HG03097 (cell line): ENCODE results near the gene SMYD2.

Source experiments
- ATAC-seq: cut with Tn5 transposase; IDR thresholded peaks from one replicate; pipeline ENCODE4 v1.9.1; 2021; ENCODE audit not compliant: unreplicated experiment, low FRiP score

Gene SMYD2, protein sequence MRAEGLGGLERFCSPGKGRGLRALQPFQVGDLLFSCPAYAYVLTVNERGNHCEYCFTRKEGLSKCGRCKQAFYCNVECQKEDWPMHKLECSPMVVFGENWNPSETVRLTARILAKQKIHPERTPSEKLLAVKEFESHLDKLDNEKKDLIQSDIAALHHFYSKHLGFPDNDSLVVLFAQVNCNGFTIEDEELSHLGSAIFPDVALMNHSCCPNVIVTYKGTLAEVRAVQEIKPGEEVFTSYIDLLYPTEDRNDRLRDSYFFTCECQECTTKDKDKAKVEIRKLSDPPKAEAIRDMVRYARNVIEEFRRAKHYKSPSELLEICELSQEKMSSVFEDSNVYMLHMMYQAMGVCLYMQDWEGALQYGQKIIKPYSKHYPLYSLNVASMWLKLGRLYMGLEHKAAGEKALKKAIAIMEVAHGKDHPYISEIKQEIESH

DNA sequence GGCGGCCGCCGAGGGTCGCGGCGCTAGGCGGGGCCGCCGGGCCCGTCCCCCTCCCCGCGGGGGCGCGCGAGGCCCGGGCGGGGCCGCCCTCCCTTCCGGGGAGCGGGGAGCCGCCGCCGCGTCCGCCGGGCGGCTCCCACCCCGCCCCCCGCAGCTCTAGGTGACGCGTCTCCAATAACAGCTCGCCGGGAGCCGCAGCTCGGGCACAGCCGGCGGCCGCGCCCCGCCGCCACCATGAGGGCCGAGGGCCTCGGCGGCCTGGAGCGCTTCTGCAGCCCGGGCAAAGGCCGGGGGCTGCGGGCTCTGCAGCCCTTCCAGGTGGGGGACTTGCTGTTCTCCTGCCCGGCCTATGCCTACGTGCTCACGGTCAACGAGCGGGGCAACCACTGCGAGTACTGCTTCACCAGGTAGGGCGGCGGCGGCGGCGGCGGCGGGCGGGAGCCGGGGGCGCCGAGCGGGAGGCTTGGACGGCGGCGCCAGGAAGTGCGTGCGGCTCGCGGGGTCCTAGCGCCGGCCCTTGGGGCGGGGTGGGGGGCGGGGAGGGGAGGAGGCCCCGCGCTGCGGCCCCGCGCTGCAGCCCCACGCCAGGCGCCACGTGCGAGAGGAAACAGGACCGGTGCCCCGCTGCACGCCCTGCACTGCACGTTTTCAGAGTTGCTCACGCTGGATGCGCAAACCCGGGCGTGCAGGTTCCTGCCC is at the start of gene SMYD2:
SMYD2 (plus strand) TSS at position 139 of the 699 bp plus-strand sequence; CDS start at position 235, 96 bp downstream.
- peak; percentile 72 for ATAC-seq

DNA sequence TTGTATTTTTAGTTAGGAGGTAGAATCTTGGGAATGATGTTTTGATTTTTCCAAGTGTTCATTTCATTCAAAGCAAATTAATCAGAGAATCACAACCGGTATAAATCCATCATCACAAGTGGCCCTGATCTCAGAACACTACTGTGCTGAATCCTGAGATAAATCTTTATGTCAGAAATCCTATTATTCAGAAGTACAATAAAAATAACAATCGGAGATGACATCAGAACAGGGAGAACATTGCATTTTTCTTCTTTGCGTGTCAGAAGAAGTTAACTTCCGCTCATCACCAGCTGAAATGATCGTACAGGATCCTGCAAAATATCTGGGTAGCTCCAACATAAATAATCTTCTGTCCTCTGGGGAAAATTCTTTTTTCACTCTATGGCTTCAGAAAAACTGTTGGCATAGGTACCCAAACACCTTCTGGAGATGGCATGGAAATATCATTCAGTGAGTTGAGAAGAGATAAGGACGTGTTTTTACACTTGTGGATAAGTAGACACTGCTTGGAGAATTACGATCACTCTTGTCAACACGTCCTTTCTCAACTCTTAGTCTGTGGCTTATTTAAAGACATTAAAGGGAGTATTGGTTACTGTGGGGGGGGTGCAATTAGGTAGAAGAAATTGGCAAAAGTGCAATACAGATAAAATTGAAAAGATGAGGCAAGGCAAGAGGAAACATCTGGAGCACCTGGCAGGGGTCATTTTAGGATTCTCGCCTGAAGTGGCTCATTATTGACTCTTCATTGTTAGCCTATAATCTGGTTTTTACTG is 46.9 kb upstream of the SMYD2 start:
- ATAC-seq: no peak

DNA sequence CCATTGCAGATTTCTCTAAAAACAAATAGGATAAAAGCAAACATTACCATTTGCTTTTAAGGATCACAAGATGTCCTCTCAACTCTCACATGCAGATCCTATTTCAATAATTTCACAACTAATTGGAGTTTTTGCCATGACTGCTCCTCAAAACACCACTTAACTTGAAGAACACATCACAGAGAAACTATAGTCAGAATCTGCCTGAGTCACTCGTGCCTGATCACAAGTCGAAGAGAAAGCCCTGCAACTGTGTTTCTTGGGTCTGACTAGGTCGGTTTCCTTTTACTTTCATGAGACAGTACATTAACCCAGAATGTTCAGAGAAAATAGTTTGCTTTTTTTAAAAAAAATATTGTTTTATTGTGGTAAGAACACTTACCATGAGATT is 46.3 kb upstream of the SMYD2 start:
- ATAC-seq: no peak

DNA sequence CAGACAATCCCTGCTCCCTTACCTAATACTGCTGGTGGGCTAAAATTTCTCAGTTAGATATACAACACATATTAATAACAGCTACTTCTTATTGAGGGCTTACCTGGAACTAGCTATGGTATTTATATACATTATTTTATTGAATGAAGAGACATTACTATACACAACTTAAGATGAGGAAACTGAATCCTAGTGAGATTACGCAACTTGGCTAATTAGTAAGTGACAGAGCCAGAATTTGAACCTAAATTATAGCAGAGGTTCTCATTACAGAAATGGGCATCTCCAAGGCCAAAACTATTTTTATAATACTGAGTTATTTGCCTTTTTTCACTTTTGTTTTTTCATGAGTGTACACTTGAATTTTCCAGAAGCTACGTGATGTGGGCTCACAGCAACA is 44.5 kb upstream of the SMYD2 start:
- ATAC-seq: no peak

DNA sequence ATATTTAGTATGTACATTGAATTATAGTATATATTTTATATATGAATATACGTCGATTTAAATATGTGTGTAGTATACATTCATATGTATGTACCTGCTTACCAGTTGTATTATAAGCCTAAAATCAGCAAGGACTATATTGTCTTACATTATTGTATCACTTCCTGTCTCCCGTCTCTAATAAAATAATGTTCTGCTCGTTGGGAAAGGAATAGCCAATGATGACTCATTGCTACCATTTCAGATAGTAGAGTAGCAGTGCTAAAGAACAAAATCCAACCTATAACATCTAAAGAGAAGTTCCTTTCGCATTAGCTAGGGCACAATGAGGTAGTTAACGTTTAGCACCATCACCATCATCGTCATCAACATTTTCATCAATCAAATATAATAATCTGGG is 39.9 kb upstream of the SMYD2 start:
- ATAC-seq: no peak

DNA sequence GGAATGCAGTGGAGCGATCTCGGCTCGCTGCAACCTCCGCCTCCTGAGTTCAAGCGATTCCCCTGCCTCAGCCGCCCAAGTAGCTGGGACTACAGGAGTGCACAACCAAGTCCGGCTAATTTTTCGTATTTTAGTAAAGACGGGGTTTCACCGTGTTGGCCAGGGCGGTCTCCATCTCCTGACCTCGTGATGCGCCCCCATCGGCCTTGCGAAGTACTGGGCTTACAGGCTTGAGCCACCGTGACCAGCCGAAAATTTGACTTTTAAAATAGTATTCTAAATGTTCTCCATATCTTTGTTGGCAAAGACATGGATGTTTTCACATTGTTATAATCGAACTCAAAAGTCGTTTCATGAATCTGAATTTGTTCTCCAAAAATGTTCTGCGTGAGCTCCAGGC is 36.7 kb upstream of the SMYD2 start:
- ATAC-seq: no peak

DNA sequence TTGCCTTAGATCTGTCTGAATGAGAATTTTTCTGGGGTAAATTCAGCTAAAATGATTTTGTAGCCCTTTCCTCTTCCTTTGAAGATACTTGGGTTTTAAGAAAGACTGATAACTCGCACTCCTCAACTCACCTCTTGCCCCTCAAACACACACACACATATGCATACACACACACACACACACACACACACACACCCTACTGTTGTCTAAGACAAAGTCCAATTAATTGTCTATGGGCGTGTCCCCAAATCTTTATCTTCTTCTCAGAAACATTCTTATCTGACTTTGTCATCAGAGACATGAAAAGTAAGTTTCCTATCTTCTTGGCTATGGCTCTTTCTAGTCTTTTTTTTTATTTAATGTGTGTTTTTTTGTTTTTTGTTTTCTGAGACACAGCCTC is 36.1 kb upstream of the SMYD2 start:
- ATAC-seq: no peak

DNA sequence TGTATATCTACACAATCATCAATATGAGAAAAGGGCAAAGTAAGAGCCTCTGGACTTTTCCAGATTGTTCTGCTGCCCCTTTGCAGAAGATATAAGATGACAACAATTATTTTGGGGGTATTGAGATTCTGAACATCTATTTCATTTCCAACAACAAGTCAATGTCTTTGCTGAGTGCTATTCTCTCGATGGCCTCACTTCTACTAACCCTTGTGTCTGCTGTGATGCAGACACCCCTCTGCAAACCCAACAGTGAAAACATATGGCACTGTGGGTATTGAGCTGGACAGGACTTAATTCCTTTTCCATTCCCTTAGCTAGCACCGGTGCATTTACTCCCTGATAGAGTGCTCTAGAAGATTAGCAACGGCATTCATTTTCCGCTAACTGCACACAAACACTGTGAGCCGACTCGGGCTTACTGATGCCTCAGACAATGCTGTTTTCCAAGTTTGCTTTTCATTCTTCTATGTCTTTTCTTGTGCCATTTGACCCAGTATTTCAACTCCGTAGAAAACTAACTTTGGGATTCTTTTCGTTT is 33.4 kb upstream of the SMYD2 start:
- ATAC-seq: no peak

DNA sequence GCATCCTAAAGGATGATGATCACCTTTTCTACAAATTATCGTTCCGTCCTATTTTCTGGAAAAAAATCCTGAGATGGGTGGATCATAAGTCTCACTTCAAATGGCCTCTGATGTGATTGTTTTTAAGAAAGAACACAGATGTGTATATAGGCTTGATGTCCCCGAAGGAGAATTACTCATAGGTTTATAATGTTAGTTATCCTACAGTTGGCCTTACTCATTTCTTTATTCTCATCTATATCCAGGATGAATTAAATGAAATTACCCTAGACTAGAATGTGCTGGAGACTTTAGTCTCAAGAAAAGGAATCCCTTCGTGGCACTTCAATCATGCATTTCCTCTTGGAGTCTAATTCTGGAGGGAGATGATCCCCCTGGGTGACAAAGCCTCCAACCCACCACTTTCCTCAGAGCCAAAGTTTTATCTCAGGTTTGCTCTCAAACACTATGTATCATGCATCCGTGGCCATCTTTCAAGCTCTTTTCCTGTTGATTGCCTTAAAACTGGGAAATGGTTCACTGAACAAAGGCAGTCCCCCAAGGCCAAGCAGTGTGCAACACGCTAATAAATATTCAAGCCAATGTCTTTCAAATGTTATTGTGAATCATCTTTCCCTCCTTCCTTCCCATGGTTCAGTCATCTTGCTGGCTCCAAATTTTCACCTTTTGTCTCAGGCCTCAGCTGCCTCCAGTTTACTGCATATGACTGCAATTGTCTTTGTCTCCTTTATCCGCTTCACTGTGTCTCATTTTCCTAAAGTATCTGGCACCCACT is 32.5 kb upstream of the SMYD2 start:
- no peak for ATAC-seq

DNA sequence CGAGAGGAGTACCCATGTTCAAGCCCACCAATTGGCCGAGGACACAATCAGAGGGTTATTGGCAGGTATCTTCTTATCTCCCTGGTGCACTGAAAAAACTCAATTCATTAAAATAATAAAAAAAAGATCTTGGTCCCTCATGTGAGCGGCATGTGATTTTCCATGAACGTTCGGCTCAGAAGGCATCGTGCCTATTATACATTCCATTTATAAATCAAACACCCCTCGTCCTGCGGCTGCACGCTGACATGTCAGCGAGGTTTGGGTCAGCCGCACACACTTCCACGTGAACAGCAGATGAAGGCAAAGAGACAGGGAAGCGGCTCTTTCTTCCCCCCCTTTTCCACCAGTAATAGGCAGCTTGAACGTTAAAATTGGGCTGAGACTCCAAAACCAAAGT is 31.3 kb upstream of the SMYD2 start:
- ATAC-seq: no peak

DNA sequence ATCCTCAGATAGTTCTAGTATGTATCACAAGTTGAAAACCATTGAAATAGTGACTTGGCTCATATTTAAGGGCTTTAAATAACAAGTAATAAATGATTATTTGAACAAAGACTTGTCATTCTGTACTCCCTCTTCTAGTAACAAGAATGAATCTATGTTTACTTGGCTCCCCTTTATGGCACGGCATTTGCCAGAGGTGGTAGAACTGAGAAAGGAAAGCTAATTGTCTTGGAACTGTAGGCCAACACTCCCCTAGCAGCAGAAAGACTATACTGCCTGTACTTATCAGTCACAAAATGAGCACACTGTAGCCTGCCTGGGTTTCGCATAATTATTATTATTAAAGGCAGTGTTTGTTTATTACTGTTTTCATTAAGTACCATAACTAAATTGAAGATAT is 29.6 kb upstream of the SMYD2 start:
- no peak for ATAC-seq

DNA sequence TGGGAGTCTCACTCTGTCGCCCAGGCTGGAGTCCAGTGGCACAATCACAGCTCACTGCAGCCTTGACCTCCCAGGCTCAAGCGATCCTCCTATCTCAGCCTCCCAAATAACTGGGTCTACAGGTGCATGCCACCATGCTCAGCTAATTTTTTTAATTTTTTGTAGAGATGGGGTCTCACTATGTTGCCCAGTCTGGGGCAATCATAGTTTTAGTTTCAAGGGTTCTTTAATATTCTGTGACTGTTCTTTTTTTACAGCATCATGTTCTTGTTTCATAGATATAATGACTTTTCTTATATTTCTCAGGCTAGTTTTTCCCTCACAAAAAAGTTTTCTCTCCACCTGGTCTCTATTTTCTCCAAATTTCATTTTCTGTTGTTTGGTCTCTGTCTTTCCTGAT is 25.4 kb upstream of the SMYD2 start:
- ATAC-seq: no peak

DNA sequence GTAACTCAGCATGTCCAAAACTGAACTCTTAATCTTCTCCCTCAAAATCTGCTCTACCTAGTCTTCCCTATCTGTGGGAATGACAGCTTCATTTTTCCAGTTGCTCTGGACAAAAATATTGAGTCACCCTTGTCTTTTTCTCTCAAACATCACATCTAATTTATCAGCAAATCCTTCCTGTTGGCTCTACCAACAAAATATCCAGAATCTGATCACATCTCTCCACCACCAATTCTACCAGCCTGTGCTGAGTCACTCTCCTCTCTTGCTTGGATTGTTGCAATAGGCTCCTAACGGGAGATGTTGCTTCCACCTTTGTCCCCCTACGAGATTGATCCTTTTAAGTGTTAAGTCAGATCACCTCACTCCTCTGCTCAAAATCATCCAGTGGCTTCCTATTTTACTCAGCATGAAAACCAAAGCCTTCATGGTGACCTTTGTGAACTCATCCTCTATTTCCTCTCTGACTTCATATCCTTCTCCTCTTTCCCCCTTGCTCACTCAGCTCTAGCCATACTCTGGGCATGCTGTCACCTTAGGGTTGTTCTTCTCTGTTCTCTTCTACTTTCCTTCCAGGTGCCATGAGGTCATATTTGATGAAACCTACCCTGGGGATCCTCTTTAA is 21.5 kb upstream of the SMYD2 start:
- ATAC-seq: peak; percentile 55

DNA sequence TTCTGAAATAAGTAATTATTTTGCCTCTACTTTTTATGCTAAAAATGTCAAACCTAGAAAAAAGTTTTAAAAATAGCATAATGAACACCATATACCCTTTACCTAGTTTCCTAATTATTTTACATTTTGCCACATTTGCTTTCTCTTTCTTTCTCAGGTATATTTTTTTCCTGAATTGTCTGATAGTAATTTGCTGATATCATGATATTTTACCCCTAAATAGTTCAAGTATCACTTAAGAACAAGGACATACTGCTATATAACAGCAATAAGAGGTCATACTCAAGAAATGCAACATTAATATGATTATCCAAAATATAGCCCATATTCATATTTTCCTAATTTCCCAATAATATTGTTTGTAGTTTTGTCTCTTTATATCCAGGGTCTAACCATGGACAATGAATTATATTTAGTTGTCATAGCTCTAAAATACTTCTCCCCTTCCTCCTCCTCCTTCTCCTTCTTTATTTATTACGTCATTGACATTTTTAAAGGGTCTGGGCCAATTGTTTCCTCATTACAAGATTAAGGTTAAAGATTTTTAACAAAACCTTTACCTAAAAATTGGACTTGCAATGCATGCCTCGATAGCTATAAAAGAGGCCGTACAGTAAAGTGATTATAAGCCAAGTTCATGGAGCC is 20.3 kb upstream of the SMYD2 start:
- ATAC-seq: no peak

DNA sequence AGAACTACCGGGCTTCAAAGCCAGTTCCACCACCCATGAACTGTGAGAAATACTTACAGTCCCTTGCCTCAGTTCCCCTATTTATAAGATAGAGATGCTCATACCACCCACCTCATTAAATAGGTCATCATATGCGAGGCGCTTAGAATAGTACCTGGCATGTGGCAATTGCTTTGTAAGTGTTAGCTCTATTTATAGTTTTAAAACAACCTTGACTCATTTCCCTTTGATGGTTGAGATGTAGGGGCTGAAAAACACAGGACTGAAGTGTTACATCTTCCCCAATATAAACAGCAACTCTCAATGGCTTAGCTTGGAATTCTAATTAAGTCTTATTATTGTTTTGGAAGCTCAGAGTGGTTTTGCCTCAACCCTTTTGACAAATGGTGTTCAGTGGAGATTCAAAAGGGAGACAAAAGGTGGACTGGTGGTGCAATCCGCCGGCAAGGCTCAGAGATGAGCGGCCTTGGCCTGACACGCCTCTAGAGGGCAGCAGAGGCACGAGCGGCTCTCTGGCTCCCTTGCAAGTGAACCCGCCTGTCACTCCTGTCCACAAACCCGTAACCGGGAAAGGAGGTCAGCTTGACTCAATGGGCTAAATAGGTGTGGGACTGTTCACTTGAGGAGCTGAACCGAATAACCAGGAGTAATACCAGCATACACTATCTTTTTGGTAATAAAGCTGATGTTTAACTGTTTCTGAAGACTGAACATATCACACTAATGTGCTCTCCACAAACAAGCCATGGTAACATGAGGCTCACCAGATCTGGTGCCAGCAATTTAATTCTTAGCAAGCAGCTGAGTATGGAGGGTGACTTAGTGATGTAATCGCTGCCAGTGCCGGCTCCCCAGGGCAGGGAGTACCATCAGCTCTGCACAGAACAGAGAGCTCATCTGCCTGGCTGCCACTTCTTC is 19.5 kb upstream of the SMYD2 start:
- peak; percentile 93 for ATAC-seq

DNA sequence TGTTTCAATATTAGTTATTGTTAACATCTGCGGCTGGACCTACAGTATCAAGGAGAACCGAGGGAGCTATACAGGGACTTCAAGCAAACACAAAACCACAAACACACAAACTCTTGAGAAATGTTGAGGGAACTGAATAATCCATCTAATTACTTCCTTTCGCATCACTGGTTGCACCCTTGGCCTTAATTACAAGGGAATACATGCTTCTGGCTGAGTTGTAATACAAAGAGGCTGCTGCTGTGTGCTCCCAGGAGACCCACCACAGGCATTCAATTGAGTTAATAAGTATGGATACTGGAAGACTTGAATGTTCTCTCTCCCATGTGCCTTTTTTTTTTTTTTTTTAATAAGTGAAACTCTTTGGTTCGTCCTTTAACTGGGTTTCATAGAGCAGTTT is 16.8 kb upstream of the SMYD2 start:
- no peak for ATAC-seq

DNA sequence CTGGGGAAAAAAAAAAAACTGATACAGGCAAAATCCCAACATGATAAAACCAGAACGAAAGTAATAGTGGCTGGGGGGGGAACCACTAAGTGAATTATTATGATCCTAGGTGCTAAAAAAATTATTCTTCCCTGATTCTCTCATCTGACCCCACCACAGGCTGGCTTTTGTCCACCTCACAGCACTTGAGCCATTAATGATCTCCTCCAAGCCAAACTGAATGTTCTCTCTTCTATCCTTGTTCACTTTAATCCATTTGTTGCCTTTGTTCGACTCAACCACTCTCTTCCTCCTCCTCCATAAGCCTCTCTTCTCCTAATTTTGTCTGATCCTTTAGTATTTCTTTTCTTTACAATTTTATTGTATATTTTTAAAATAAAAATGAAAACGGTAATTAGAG is 16.0 kb upstream of the SMYD2 start:
- no peak for ATAC-seq

DNA sequence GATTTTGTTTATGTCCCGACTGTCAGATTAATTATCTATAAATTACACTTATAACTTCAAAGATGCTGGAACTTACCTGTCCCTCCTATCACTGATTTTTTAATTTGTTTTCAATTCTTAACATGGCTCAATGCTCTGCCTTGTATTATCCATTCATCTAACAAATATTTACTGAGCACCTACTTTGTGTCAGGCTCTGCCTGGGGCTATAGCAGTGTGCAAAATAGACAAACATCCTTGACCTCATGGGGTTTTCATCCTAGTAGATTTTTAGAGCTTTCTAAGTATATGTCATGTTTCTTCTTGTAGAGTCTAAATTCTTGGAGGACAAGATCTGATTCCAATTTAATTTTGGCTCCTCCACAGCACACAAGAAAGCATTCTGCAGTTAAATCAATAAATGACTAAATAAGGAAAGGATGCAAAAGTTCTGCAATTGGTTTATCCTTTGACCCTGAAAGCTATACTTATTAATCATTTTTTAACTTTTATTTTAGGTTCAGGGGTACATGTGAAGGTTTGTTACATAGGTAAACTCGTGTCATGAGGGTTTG is 10.8 kb upstream of the SMYD2 start:
- no peak for ATAC-seq
